Ovary (tissue), 9 donors: ENCODE results near the gene CENPX. TPM values are rescaled to one million over a fixed set of nuclear protein-coding genes. Genes with fewer than 3 reads are reported as not detected.

Source experiments
- DNase-seq, 5 donors: peaks; one replicate each; pipeline ENCODE4 v3.0.0-alpha.2; 2019 to 2020
- H3K27ac ChIP-seq, 2 donors: fragments of 200-600 bp; one replicate each; pipeline versions ENCODE4 v1.5.1 to v1.8.0; 2019 to 2022
- H3K27me3 ChIP-seq: fragments of 200-600 bp; one replicate; pipeline ENCODE4 v1.8.0; 2022
- H3K36me3 ChIP-seq: fragments of 200-600 bp; sonication (generic); one replicate; pipeline ENCODE4 v1.5.1; 2019
- H3K4me1 ChIP-seq: one replicate; pipeline ENCODE4 v1.8.1; 2013; ENCODE audit warnings: mild to moderate bottlenecking, moderate library complexity; ENCODE audit not compliant: insufficient read depth
- H3K4me3 ChIP-seq: fragments of 200-600 bp; sonication (generic); one replicate; pipeline ENCODE4 v1.5.1; 2017
- H3K9me3 ChIP-seq, 2 donors: fragments of 200-600 bp in 1 of 2; sonication (generic) in 1 of 2; one replicate each; pipeline versions ENCODE4 v1.5.1 to v1.8.1; 2013 to 2019; ENCODE audit warnings: mild to moderate bottlenecking in 1 of 2, moderate library complexity in 1 of 2
- CTCF ChIP-seq, 3 donors: fragments of 450-650 bp in 2 of 3; fragments of 200-600 bp in 1 of 3; IDR thresholded peaks; one replicate each; pipeline versions ENCODE4 v1.5.1 to v1.8.0; 2016 to 2022; ENCODE audit warnings: antibody characterized with exemption in 3 of 3, mild to moderate bottlenecking in 1 of 3
- EP300 ChIP-seq: sonication (generic); formaldehyde crosslinking; IDR thresholded peaks from one replicate; pipeline ENCODE4 v1.6.1; 2017; ENCODE audit warnings: antibody characterized with exemption
- POLR2A ChIP-seq: fragments of 450-650 bp; IDR thresholded peaks from one replicate; pipeline ENCODE4 v1.6.1; 2017; ENCODE audit warnings: antibody characterized with exemption, mild to moderate bottlenecking, moderate library complexity
- WGBS, 3 donors: extraction: QIAGEN DNeasy Blood & Tissue Kit in 1 of 3; methylation state at CpG; one replicate each; pipeline versions ENCODE4 v1.1.5 to v1.1.7; 2013 to 2017; 5-methylcytosine and 5-hydroxymethylcytosine counted together
- intact Hi-C, 4 donors: fragments of 100-400 bp; cut with DNase I; formaldehyde crosslinking; loops; one replicate each; pipeline versions ENCODE4 v1.11.0 to v1.15.1; 2022 to 2023
- polyA plus RNA-seq, 2 donors: library from polyadenylated mRNA; stranded (reverse); fragments of 200-250 nt in 1 of 2; fragments of 350-450 nt in 1 of 2; fragmentation: Illumina TruSeq in 1 of 2; extraction: RNeasy Lipid Tissue Mini Kit (QIAGEN cat#74804) in 1 of 2; gene quantifications; one replicate each; pipeline ENCODE4 v1.2.3, GENCODE V29; 2013 to 2014
- total RNA-seq, 7 donors: library from RNA; depleted of rRNA in 2 of 7; stranded (reverse); fragments of >200 nt in 2 of 7; fragmentation: NEBNext Ultra II Directional in 3 of 7; extraction: Animal tissue kit (Norgen Biotek cat#: 25700) in 3 of 7; gene quantifications; one replicate each; pipeline versions ENCODE4 v1.1.0 to v1.2.4, GENCODE V29; 2016 to 2023
- donor health status: DM: no; HTN: no; CAD: no; lungs with moderate emphysema.
- donor health status: DM: no; HTN: no; CAD: no.
- donor health status: Bipolar disorder and iron deficiency.
- donor health status: DM: yes; HTN: yes; CAD: no.
- donor health status: DM: no; HTN: no; CAD: no.
- donor health status: DM: yes; HTN: yes; CAD: no.

CENPX gene
- total and polyA plus RNA-seq, 9 donors: 3.3 to 68.8 (median 35.3) TPM

DNA sequence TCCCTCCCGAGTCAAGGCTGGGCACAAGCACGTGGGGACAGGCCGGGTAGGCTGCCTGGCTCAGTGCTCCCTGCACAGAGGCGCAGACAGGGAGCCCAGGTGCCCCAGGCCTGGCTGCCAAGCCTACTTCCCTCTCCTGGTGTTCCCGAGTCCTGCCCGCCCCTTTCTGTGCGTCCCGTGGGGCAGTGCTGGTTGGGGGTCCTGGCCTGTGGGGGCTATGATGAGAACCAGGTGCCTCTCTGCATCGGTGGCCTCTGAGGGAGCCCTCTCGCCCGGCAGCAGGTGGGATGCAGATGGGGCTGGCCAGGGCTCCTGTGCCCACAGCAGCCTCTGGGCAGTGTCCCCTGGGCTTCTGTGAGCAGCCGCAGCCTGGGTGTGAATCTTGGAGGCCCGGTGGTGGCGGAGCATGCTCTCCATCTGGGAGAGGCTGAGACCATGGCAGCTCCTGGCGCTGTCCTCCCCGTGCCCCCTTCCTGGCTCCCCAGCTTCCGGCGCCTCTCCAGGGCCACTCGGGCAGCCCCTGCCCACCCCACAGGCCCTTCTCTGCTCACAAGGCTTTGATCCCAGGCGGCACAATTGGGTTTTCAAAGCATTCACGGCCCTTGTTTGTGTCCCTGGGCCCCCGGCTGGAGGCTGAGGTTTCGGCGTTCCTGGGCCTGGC lies 7.2 kb downstream of the CENPX start:
- no peak overlapping the region for H3K4me3 ChIP-seq
- H3K27ac ChIP-seq: no peak overlapping the region
- TF ChIP-seq EP300 (no peak), CTCF (IDR thresholded peaks at IDR 0.05) (no peak), POLR2A (no peak)
- no peaks in the 10 kb centered on the region for H3K27me3 ChIP-seq
- H3K4me1 ChIP-seq: no peaks in the 10 kb centered on the region
- intact Hi-C loops: loop anchor here in 2 of 4 donors (5.0 kb wide), 1 partner anchor 53 kb away; the partner anchor contains the start of gene NOTUM (in 2 of the 2)
- no peaks in the 10 kb centered on the region for H3K36me3 ChIP-seq
- WGBS, 3 donors: 83 to 86% (median 85%) methylated on average over 23 to 24 of the region's 24 CpGs
- no peak for DNase-seq
- no peaks in the 10 kb centered on the region for H3K9me3 ChIP-seq

GRCh38 chr17:82014971-82015310 lies 7.7 kb downstream of the CENPX start:
- intact Hi-C loops: loop anchor here in 2 of 4 donors (5.0 kb wide), 1 partner anchor 53 kb away; the partner anchor contains the start of gene NOTUM (in 2 of the 2)
- no peak for DNase-seq
- Histone ChIP-seq H3K9me3 (no peaks in the 10 kb centered on the region), H3K27me3 (no peaks in the 10 kb centered on the region), H3K4me3 (no peak overlapping the region), H3K4me1 (no peaks in the 10 kb centered on the region), H3K27ac (no peak overlapping the region), H3K36me3 (no peaks in the 10 kb centered on the region)
- WGBS, 3 donors: 86 to 88% (median 87%) methylated on average over 13 of the region's 13 CpGs
- TF ChIP-seq EP300 (no peak), CTCF (IDR thresholded peaks at IDR 0.05) (no peak), POLR2A (no peak)

DNA sequence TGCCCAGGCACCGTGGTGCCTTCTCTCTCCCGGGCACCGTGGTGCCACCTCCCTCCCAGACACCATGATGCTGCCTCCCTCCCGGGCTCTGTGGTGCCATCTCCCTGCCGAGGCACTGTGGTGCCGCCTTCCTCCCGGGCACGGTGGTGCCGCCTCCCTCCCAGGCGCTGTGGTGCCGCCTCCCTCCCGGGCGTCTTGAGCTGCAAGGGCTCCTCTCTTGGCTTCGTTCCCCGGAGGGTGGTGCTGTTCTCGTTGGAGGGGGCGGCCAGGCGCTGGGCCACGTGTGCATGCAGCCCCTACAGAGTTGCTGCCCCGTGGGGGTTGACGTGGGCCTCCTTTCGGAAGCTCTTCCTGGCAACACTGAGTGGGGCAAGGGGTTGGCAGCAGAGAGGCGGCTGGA lies 8.2 kb downstream of the CENPX start:
- Histone ChIP-seq H3K4me3 (no peak overlapping the region), H3K36me3 (no peaks in the 10 kb centered on the region), H3K27ac (no peak overlapping the region), H3K27me3 (no peaks in the 10 kb centered on the region), H3K9me3 (no peaks in the 10 kb centered on the region), H3K4me1 (no peaks in the 10 kb centered on the region)
- intact Hi-C loops: no loop called here
- no peak for DNase-seq
- TF ChIP-seq EP300 (no peak), POLR2A (no peak), CTCF (IDR thresholded peaks at IDR 0.05) (no peak)
- whole genome bisulfite sequencing, 3 donors: 74 to 81% (median 75%) methylated on average over 23 of the region's 23 CpGs

DNA sequence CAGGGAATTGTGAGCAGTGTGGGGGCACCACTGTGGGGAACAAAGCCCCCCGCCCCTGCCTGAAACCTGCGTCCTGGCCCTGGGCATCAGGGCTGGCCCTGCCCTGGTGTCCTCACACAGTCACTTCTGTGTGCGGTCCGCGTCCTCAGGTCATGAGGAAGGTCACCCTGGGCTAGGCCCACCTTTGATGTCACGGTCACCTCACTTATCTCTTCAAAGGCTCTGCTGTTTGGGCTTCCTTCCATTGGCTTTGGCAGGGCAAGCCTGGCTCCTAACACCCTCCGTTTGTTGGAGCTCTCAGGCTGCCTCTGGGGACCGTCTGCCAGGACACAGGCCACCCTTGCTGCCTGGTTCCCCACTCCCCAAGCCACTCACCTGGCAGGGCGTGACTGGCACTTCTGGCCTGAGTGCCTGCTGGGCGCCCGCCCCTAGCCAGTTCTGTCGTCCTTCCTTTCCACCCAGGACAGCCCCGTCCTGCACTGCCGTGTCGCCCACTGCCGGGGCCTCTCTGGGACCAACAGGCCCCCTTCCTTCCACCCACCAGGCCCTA lies 8.8 kb downstream of the CENPX start:
- Histone ChIP-seq H3K4me1 (no peaks in the 10 kb centered on the region), H3K9me3 (no peaks in the 10 kb centered on the region), H3K36me3 (no peaks in the 10 kb centered on the region), H3K27me3 (no peaks in the 10 kb centered on the region), H3K27ac (no peak overlapping the region), H3K4me3 (no peak overlapping the region)
- DNase-seq: no peak
- intact Hi-C loops: no loop called here
- TF ChIP-seq POLR2A: no peak
- no peak for TF ChIP-seq EP300
- TF ChIP-seq CTCF (IDR thresholded peaks at IDR 0.05): no peak
- 91 to 94% (median 92%) methylated on average over 16 of the region's 16 CpGs for WGBS, 3 donors
